HG02678 (cell line): ENCODE results near the gene ITSN1.
"Not testable (repeated sequence)": the region's sequence is repeated elsewhere in the genome, so short reads cannot be mapped to it uniquely, and the experiment has no call there.

Experiments used
- ATAC-seq: cut with Tn5 transposase; IDR thresholded peaks from one replicate; pipeline ENCODE4 v1.9.1; 2021; ENCODE audit warnings: mild to moderate bottlenecking, moderate library complexity; ENCODE audit not compliant: unreplicated experiment

Gene ITSN1

GRCh38 chr21:33642027-33642895 is at the start of gene ITSN1:
Gene ITSN1, plus strand, starts transcription at chr21:33642501. Its CDS starts 76,328 bp downstream, at chr21:33718829.
- peak; percentile 84 for ATAC-seq

- ATAC-seq: no peak
Measured at GRCh38 chr21:33598051-33598450, 44.2 kb upstream of the ITSN1 start.

- ATAC-seq: no peak
Measured at GRCh38 chr21:33608559-33608958, 33.7 kb upstream of the ITSN1 start.

- ATAC-seq: no peak
Measured at GRCh38 chr21:33611006-33611744, 31.1 kb upstream of the ITSN1 start.

GRCh38 chr21:33617565-33617964 is 24.7 kb upstream of the ITSN1 start:
- ATAC-seq: not testable (repeated sequence)

- ATAC-seq: no peak
Measured at GRCh38 chr21:33618407-33618806, 23.9 kb upstream of the ITSN1 start.

GRCh38 chr21:33619726-33620125 is 22.6 kb upstream of the ITSN1 start:
- no peak for ATAC-seq

- no peak for ATAC-seq
Measured at GRCh38 chr21:33622253-33622652, 20.0 kb upstream of the ITSN1 start.

GRCh38 chr21:33626151-33626550 is 16.1 kb upstream of the ITSN1 start:
- ATAC-seq: not testable (repeated sequence)

- no peak for ATAC-seq
Measured at GRCh38 chr21:33634254-33634653, 8.0 kb upstream of the ITSN1 start.

GRCh38 chr21:33640697-33641351 is 1.5 kb upstream of the ITSN1 start:
- no peak for ATAC-seq

- peak; percentile 79 for ATAC-seq
Measured at GRCh38 chr21:33641352-33642026, 812 bp upstream of the ITSN1 start, which contains the start of gene CRYZL1. Gene CRYZL1, minus strand, starts transcription at chr21:33641741. Its CDS starts 10,190 bp downstream, at chr21:33631551.

- ATAC-seq: no peak
Measured at GRCh38 chr21:33642896-33643657, 776 bp downstream of the ITSN1 start.

GRCh38 chr21:33643658-33644311 is 1.5 kb downstream of the ITSN1 start:
- ATAC-seq: no peak

- no peak for ATAC-seq
Measured at GRCh38 chr21:33644383-33645074, 2.2 kb downstream of the ITSN1 start.

GRCh38 chr21:33645730-33646129 is 3.4 kb downstream of the ITSN1 start:
- no peak for ATAC-seq

GRCh38 chr21:33647587-33647986 is 5.3 kb downstream of the ITSN1 start:
- no peak for ATAC-seq

GRCh38 chr21:33648555-33648954 is 6.3 kb downstream of the ITSN1 start:
- no peak for ATAC-seq

GRCh38 chr21:33650230-33650629 is 7.9 kb downstream of the ITSN1 start:
- ATAC-seq: no peak
